HepG2 (cell line): ENCODE results near the gene PSMG4. TPM values are rescaled to one million over a fixed set of nuclear protein-coding genes. Genes with fewer than 3 reads are reported as not detected.

Experiments used
- ARNTL ChIP-seq: sonication (generic); formaldehyde crosslinking; IDR thresholded peaks from 2 replicates; pipeline ENCODE4 v1.4.0; 2020; ENCODE audit warnings: mild to moderate bottlenecking, missing genetic modification reagents
- EZH2 ChIP-seq: conservative IDR thresholded peaks from 2 replicates; pipeline ENCODE4 v1.6.1; 2012; ENCODE audit warnings: mild to moderate bottlenecking, low read depth, low read length, moderate library complexity
- FOXO1 ChIP-seq: sonication (generic); formaldehyde crosslinking; IDR thresholded peaks from 2 replicates; pipeline ENCODE4 v1.4.0; 2020; ENCODE audit warnings: missing genetic modification reagents
- GZF1 ChIP-seq: sonication (generic); formaldehyde crosslinking; IDR thresholded peaks from 2 replicates; pipeline ENCODE4 v1.5.1; 2020; ENCODE audit warnings: mild to moderate bottlenecking, missing genetic modification reagents
- HHEX ChIP-seq: IDR thresholded peaks from 2 replicates; pipeline ENCODE4 v1.6.1; 2016; ENCODE audit warnings: control low read depth
- MAF1 ChIP-seq: sonication (generic); formaldehyde crosslinking; IDR thresholded peaks from 2 replicates; pipeline ENCODE4 v1.5.0; 2020; ENCODE audit warnings: missing genetic modification reagents, borderline replicate concordance
- MED1 ChIP-seq: sonication (generic); formaldehyde crosslinking; IDR thresholded peaks from 2 replicates; pipeline ENCODE4 v1.4.0; 2020; ENCODE audit warnings: missing genetic modification reagents
- RCOR2 ChIP-seq: IDR thresholded peaks from 2 replicates; pipeline ENCODE4 v1.6.1; 2016; ENCODE audit warnings: missing biosample characterization, missing genetic modification reagents
- RELA ChIP-seq: sonication (generic); formaldehyde crosslinking; IDR thresholded peaks from 2 replicates; pipeline ENCODE4 v1.4.0; 2020; ENCODE audit warnings: missing genetic modification reagents
- SP1 ChIP-seq, 2 experiments: fragments of 450-650 bp in 1 of 2; sonication (generic) in 1 of 2; formaldehyde crosslinking in 1 of 2; IDR thresholded peaks; 2 replicates each; pipeline versions ENCODE4 v1.4.0 to v1.6.1; 2016 to 2020; ENCODE audit warnings: missing genetic modification reagents in 1 of 2
- TMF1 ChIP-seq: sonication (generic); formaldehyde crosslinking; IDR thresholded peaks from 2 replicates; pipeline ENCODE4 v1.8.1; 2022; ENCODE audit warnings: low read depth, missing genetic modification reagents
- XRCC5 ChIP-seq: fragments of 200-400 bp; formaldehyde crosslinking; optimal IDR thresholded peaks from 2 replicates; pipeline ENCODE3; 2017; ENCODE audit warnings: mild to moderate bottlenecking, low read length
- ZC3H13 ChIP-seq: sonication (generic); formaldehyde crosslinking; IDR thresholded peaks from 2 replicates; pipeline ENCODE4 v1.8.1; 2023; ENCODE audit warnings: mild to moderate bottlenecking, missing genetic modification reagents, moderate library complexity
- ZNF10 ChIP-seq: sonication (generic); formaldehyde crosslinking; IDR thresholded peaks from 2 replicates; pipeline ENCODE4 v1.4.0; 2020; ENCODE audit warnings: mild to moderate bottlenecking, low read depth, missing genetic modification reagents, borderline replicate concordance
- ZNF234 ChIP-seq: sonication (generic); formaldehyde crosslinking; conservative IDR thresholded peaks from 2 replicates; pipeline ENCODE4 v1.5.1; 2020; ENCODE audit warnings: mild to moderate bottlenecking, missing genetic modification reagents
- ZNF280B ChIP-seq: sonication (generic); formaldehyde crosslinking; IDR thresholded peaks from 2 replicates; pipeline ENCODE4 v1.5.0; 2020; ENCODE audit warnings: missing genetic modification reagents, mild to moderate bottlenecking, borderline replicate concordance
- ZNF660 ChIP-seq: sonication (generic); formaldehyde crosslinking; IDR thresholded peaks from 2 replicates; pipeline ENCODE4 v1.5.1; 2020; ENCODE audit warnings: mild to moderate bottlenecking, low read depth, missing genetic modification reagents, borderline replicate concordance
- ZNF800 ChIP-seq: sonication (generic); formaldehyde crosslinking; IDR thresholded peaks from 2 replicates; pipeline ENCODE4 v1.4.0; 2020; ENCODE audit warnings: missing genetic modification reagents
- ZNF839 ChIP-seq: sonication (generic); formaldehyde crosslinking; IDR thresholded peaks from 2 replicates; pipeline ENCODE4 v1.4.0; 2020; ENCODE audit warnings: missing genetic modification reagents, mild to moderate bottlenecking, borderline replicate concordance
- polyA plus RNA-seq, 8 experiments: library from polyadenylated mRNA; depleted of rRNA in 3 of 8; stranded (reverse) in 7 of 8; unstranded in 1 of 8; fragments of >200 nt; fragmentation: Illumina TruSeq in 4 of 8; extraction: Trizol in 4 of 8; gene quantifications; 2 replicates each; pipeline versions ENCODE4 v1.2.1 to v1.2.3, GENCODE V29; 2011 to 2016; ENCODE audit warnings: low read depth in 4 of 8, missing spikeins in 1 of 8, mixed read lengths in 1 of 8; ENCODE audit not compliant: insufficient read depth in 1 of 8
- total RNA-seq, 5 experiments: library from RNA; depleted of rRNA; stranded (reverse); fragments of >200 nt; fragmentation: Illumina TruSeq; extraction: Trizol; gene quantifications; 2 replicates each; pipeline ENCODE4 v1.2.3, GENCODE V29; 2016; ENCODE audit warnings: low read depth in 1 of 5
- TF ChIP-seq, protein P1 (sequence below): sonication (generic); formaldehyde crosslinking; IDR thresholded peaks from 2 replicates; pipeline ENCODE4 v1.4.0; 2020; ENCODE audit warnings: missing genetic modification reagents, borderline replicate concordance
- TF ChIP-seq, protein P2 (sequence below): sonication (generic); formaldehyde crosslinking; conservative IDR thresholded peaks from 2 replicates; pipeline ENCODE4 v1.8.0; 2022; ENCODE audit warnings: low read depth, missing genetic modification reagents
- TF ChIP-seq, protein P3 (sequence below): sonication (generic); formaldehyde crosslinking; IDR thresholded peaks from 2 replicates; pipeline ENCODE4 v1.8.1; 2023; ENCODE audit warnings: mild to moderate bottlenecking, moderate library complexity, missing genetic modification reagents

The PSMG4 gene
- total and polyA plus RNA-seq, 2 of the 13 experiments (the other 11 are each of a cell fraction or from before 2014, with no cell fraction given) = 28.5 to 32.8 TPM

DNA sequence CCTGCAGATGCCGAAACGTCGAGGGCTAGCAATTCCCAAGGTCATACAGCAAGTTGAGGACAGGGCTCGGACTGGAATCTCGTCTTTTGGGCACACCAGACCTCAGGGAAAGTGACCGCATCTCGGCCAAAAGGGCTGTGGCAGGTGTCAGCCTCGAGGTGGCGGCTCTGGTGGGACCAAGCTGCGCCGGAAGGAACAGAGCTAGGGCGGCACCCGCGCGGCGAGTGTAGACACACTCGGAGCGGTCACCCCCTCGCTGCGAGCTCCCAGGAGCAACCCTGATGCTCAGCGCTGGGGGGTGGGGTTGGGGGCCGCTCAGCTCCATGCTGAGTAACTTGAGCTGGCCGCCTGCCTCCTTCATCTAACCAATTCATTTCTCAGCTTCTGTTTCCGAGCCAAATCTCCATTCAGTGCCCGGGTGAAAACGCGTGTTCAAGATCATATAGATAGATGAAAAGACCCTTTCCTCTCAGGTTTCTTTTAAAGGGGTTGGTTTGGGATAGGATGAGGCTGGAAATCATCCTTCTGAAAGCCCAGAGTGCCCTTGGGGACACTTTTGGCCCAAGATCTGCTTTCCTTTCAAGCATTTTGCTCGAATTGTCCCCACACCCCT lies 29.1 kb upstream of the PSMG4 start (continued):
- TF ChIP-seq, protein P1, sequence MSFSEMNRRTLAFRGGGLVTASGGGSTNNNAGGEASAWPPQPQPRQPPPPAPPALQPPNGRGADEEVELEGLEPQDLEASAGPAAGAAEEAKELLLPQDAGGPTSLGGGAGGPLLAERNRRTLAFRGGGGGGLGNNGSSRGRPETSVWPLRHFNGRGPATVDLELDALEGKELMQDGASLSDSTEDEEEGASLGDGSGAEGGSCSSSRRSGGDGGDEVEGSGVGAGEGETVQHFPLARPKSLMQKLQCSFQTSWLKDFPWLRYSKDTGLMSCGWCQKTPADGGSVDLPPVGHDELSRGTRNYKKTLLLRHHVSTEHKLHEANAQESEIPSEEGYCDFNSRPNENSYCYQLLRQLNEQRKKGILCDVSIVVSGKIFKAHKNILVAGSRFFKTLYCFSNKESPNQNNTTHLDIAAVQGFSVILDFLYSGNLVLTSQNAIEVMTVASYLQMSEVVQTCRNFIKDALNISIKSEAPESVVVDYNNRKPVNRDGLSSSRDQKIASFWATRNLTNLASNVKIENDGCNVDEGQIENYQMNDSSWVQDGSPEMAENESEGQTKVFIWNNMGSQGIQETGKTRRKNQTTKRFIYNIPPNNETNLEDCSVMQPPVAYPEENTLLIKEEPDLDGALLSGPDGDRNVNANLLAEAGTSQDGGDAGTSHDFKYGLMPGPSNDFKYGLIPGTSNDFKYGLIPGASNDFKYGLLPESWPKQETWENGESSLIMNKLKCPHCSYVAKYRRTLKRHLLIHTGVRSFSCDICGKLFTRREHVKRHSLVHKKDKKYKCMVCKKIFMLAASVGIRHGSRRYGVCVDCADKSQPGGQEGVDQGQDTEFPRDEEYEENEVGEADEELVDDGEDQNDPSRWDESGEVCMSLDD (CRISPR knock-in tag) = no peak
- TF ChIP-seq, protein P2, sequence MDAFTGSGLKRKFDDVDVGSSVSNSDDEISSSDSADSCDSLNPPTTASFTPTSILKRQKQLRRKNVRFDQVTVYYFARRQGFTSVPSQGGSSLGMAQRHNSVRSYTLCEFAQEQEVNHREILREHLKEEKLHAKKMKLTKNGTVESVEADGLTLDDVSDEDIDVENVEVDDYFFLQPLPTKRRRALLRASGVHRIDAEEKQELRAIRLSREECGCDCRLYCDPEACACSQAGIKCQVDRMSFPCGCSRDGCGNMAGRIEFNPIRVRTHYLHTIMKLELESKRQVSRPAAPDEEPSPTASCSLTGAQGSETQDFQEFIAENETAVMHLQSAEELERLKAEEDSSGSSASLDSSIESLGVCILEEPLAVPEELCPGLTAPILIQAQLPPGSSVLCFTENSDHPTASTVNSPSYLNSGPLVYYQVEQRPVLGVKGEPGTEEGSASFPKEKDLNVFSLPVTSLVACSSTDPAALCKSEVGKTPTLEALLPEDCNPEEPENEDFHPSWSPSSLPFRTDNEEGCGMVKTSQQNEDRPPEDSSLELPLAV = no peak
- TF ChIP-seq, protein P3, sequence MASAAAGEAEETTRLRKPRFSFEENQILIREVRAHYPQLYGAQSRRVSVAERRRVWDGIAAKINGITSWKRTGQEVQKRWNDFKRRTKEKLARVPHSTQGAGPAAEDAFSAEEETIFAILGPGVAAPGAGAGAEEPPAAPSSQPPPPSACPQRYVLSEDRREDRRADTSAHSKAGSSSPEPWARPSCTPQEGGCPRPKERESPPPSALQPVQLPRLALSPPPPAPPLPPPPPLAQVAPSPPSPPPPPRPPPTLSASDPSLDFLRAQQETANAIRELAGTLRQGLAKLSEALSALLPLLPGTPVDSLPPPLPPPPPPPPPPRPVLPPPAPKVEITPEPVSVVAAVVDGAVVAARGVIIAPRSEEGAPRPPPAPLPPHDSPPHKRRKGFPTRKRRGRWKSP (CRISPR knock-in tag) = no peak
- no peak for TF ChIP-seq ZC3H13 (CRISPR knock-in tag)
- no peak for TF ChIP-seq ZNF280B
- TF ChIP-seq SP1 (IDR thresholded peaks at IDR 0.05) = no peak
- TF ChIP-seq SP1 (CRISPR knock-in tag; IDR thresholded peaks at IDR 0.05) = no peak
- no peak for TF ChIP-seq MAF1 (CRISPR knock-in tag)
- no peak for TF ChIP-seq RCOR2 (CRISPR knock-in tag)
- no peak for TF ChIP-seq RELA
- TF ChIP-seq GZF1 (CRISPR knock-in tag) = no peak
- no peak for TF ChIP-seq ZNF234 (CRISPR knock-in tag)
- TF ChIP-seq TMF1 (CRISPR knock-in tag) = no peak
- TF ChIP-seq MED1 (CRISPR knock-in tag) = peak; percentile 11; the same call in 1 of the 2 replicates
- peak; percentile 16 for TF ChIP-seq XRCC5
- peak; percentile 66; the same call in 1 of the 2 replicates for TF ChIP-seq EZH2
- no peak for TF ChIP-seq ARNTL (CRISPR knock-in tag)
- peak; percentile 64; the same call in 1 of the 2 replicates for TF ChIP-seq ZNF800 (CRISPR knock-in tag)
- no peak for TF ChIP-seq ZNF839 (CRISPR knock-in tag)
- TF ChIP-seq HHEX (CRISPR knock-in tag) = no peak
- TF ChIP-seq FOXO1 (CRISPR knock-in tag) = no peak
- TF ChIP-seq ZNF660 (CRISPR knock-in tag) = no peak
- TF ChIP-seq ZNF10 (CRISPR knock-in tag) = no peak
